OCI-LY1 (cell line): Measurements from ENCODE around the gene POLA2.

ENCODE experiments used
- EZH2 ChIP-seq: fragments of 200-600 bp; sonication (generic), shearing (Covaris generic); IDR thresholded peaks from 2 replicates; pipeline ENCODE4 v1.8.0; 2017; ENCODE audit warnings: borderline replicate concordance, mixed run types, mild to moderate bottlenecking, antibody characterized with exemption, low read length, moderate library complexity, mixed read lengths
- TF ChIP-seq, protein P1 (sequence below): fragments of 200-600 bp; sonication (generic), shearing (Covaris generic); IDR thresholded peaks from 2 replicates; pipeline ENCODE4 v1.5.1; 2017; ENCODE audit warnings: mild to moderate bottlenecking, antibody characterized with exemption, low read length, moderate library complexity, mixed read lengths

DNA sequence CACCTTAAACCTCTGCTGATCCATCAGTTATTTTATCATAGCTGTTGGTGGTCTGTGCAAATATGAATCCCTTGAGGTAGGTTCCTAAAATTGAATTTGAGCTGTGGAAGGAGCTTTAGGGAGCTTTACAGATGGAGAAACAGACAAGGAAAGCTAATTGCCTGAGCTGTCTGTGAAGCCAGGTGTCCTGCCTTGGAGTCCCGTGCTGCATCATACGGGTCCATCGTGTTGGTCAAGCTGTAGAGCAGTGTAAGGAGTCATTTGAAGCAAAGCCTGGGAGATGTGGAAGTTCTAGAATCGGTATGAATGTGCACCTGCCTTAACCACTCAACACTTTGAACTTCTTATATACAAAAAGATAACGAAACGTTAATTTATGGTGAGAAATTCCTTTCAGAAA is 1.0 kb downstream of the POLA2 start:
- TF ChIP-seq, protein P1, sequence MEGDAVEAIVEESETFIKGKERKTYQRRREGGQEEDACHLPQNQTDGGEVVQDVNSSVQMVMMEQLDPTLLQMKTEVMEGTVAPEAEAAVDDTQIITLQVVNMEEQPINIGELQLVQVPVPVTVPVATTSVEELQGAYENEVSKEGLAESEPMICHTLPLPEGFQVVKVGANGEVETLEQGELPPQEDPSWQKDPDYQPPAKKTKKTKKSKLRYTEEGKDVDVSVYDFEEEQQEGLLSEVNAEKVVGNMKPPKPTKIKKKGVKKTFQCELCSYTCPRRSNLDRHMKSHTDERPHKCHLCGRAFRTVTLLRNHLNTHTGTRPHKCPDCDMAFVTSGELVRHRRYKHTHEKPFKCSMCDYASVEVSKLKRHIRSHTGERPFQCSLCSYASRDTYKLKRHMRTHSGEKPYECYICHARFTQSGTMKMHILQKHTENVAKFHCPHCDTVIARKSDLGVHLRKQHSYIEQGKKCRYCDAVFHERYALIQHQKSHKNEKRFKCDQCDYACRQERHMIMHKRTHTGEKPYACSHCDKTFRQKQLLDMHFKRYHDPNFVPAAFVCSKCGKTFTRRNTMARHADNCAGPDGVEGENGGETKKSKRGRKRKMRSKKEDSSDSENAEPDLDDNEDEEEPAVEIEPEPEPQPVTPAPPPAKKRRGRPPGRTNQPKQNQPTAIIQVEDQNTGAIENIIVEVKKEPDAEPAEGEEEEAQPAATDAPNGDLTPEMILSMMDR, result no peak
- TF ChIP-seq EZH2, result no peak
